Esophagus squamous epithelium (tissue), 4 donors: ENCODE measurements around the gene KCNE2.
"Not testable (repeated sequence)": the region's sequence is repeated elsewhere in the genome, so short reads cannot be mapped to it uniquely, and the experiment has no call there.

Experiments used
- POLR2A ChIP-seq, 4 donors: fragments of 450-650 bp; IDR thresholded peaks; one replicate each; pipeline ENCODE4 v1.6.1; 2017; ENCODE audit warnings: antibody characterized with exemption in 4 of 4, mild to moderate bottlenecking in 4 of 4, moderate library complexity in 3 of 4
- TF ChIP-seq, protein P1 (sequence below), 6 experiments: fragments of 450-650 bp in 4 of 6; fragments of 200-600 bp in 2 of 6; sonication (generic) in 2 of 6; IDR thresholded peaks; one replicate each; pipeline ENCODE4 v1.5.1; 2016 to 2019; ENCODE audit warnings: antibody characterized with exemption in 6 of 6, mild to moderate bottlenecking in 4 of 6, moderate library complexity in 4 of 6

DNA sequence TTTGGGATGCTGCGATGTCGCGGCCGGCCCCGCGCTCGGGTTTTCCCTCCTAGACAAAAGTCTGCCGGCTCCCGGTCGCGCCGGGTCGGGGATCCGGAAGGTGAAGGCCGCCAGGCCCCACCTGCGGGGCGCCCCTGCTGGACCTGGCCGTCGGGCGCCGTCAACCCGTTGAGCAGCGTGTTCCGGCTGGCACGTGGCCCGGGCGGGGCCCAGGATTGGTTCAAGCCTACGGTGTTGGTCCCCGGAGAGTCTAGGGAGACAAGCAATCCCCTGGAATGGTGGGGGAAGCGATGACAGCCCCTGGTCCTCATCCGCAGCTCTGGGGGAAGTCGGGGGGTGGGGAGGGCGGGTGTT lies 11.8 kb downstream of the KCNE2 start:
- TF ChIP-seq, protein P1, sequence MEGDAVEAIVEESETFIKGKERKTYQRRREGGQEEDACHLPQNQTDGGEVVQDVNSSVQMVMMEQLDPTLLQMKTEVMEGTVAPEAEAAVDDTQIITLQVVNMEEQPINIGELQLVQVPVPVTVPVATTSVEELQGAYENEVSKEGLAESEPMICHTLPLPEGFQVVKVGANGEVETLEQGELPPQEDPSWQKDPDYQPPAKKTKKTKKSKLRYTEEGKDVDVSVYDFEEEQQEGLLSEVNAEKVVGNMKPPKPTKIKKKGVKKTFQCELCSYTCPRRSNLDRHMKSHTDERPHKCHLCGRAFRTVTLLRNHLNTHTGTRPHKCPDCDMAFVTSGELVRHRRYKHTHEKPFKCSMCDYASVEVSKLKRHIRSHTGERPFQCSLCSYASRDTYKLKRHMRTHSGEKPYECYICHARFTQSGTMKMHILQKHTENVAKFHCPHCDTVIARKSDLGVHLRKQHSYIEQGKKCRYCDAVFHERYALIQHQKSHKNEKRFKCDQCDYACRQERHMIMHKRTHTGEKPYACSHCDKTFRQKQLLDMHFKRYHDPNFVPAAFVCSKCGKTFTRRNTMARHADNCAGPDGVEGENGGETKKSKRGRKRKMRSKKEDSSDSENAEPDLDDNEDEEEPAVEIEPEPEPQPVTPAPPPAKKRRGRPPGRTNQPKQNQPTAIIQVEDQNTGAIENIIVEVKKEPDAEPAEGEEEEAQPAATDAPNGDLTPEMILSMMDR (IDR thresholded peaks at IDR 0.05): not testable (repeated sequence)
- not testable (repeated sequence) for TF ChIP-seq POLR2A (IDR thresholded peaks at IDR 0.05)
